Measurements from ENCODE around the gene A2ML1. TPM values are rescaled to one million over a fixed set of nuclear protein-coding genes. Genes with fewer than 3 reads are reported as not detected.

A2ML1 gene
- total RNA-seq (not detected in 2 replicates), polyA plus RNA-seq (not detected in 2 replicates), polyA minus RNA-seq (not detected in 2 replicates), Bru-seq, nascent RNA (percentile 4 among the genes with signal in this experiment), BruChase-seq, experiment 1, labeled RNA remaining after a 6-hour chase (not detected), BruChase-seq, experiment 2, labeled RNA remaining after a 2-hour chase (percentile 4 among the genes with signal in this experiment)
- not detected in 2 replicates for polyA plus RNA-seq (2011; cell fraction: cytosol; rRNA removed)
- not detected in 2 replicates for polyA plus RNA-seq (2011; cell fraction: nucleus; rRNA removed)
- not detected in 2 replicates for polyA plus RNA-seq (2012)
- not detected for polyA minus RNA-seq (2011; cell fraction: cytosol; rRNA and poly(A)+ RNA removed)
- polyA minus RNA-seq (2011; cell fraction: nucleus; rRNA and poly(A)+ RNA removed) = not detected in 2 replicates
- long read RNA-seq = 0 reads

GRCh38 chr12:8822298-8822697, at the start of gene A2ML1:
TSS of gene A2ML1 (plus strand) at chr12:8822621. CDS start at chr12:8822652, 31 bp downstream.
- Histone ChIP-seq H3K4me2 (ENCODE audit: insufficient read depth, low read length) (no peak within 1 kb of the TSS), H4K20me1 (replicated peaks; ENCODE audit: control insufficient read depth, extremely low read depth, insufficient read depth, low read length) (no peaks in the 10 kb centered on the region), H3K9ac (replicated peaks; ENCODE audit: extremely low read depth, insufficient read depth, low read length) (no peak within 1 kb of the TSS), H3K9me1 (replicated peaks; ENCODE audit: control insufficient read depth, extremely low read depth, insufficient read depth, low read length) (no peaks in the 10 kb centered on the region), H3K4me3 (replicated peaks in 1 of 3; ENCODE audit: insufficient read depth in 1 of 3, low read depth in 1 of 3, low read length in 3 of 3) (no peak within 1 kb of the TSS), H3K9me3 (replicated peaks; ENCODE audit: control insufficient read depth, insufficient read depth, low read length) (no peaks in the 10 kb centered on the region), H3K4me1 (ENCODE audit: control insufficient read depth, extremely low read depth, insufficient read depth, low read length) (no peaks in the 10 kb centered on the region), H3K79me2 (ENCODE audit: control insufficient read depth, insufficient read depth, low read length) (no peaks in the 10 kb centered on the region), H3K36me3 (ENCODE audit: control insufficient read depth in 2 of 2, extremely low read depth in 1 of 2, insufficient read depth in 2 of 2, low read length in 2 of 2) (no peaks in the 10 kb centered on the region), H2AFZ (ENCODE audit: low read depth, low read length) (no peak within 1 kb of the TSS), H3K27ac (ENCODE audit: insufficient read depth, low read depth, low read length) (no peak within 1 kb of the TSS), H3K27me3 (ENCODE audit: control insufficient read depth in 2 of 2, insufficient read depth in 2 of 2, low read length in 2 of 2) (peaks cover 1 to 3% of the 10 kb centered on the region in 2 experiments)
- dilution Hi-C loops (cut with MboI; ENCODE audit: extremely low pct_ligation_motif_present, low sequenced_read_pairs) (no loop called here), intact Hi-C loops (cut with micrococcal nuclease) (no loop called here)
- ChIA-PET POLR2A (no interaction called here), CTCF (interaction anchor here (1.0 to 5.5 kb wide), 6 partner anchors 130 to 278 kb away, joined by 3 to 122 read pairs (median 5); no protein-coding TSS in a partner anchor)
- no peak for DNase-seq (ENCODE audit: low read depth, low spot score)
- no TSS peak for BruUV-seq (replicated peaks)
- TF ChIP-seq GATA2 (IDR thresholded peaks at IDR 0.05; ENCODE audit: insufficient read depth, insufficient read length, low read depth, low read length) (no peak), MAX (IDR thresholded peaks at IDR 0.05; ENCODE audit: insufficient read depth, insufficient read length) (no peak), MYC (IDR thresholded peaks at IDR 0.05; ENCODE audit: low read depth, low read length) (no peak), FOS (IDR thresholded peaks at IDR 0.05; ENCODE audit: borderline replicate concordance, insufficient read depth, low read length) (no peak), POLR2A (IDR thresholded peaks at IDR 0.05; ENCODE audit: low read depth, low read length) (no peak), JUN (IDR thresholded peaks at IDR 0.05; ENCODE audit: borderline replicate concordance, insufficient read depth, insufficient read length, low read depth) (no peak), CTCF (IDR thresholded peaks at IDR 0.05; ENCODE audit: extremely low read depth in 1 of 2, insufficient read depth in 1 of 2, low read depth in 1 of 2, low read length in 2 of 2) (no peak), EZH2 (IDR thresholded peaks at IDR 0.05; ENCODE audit: borderline replicate concordance, low read depth, low read length, severe bottlenecking) (no peak), POLR2AphosphoS5 (IDR thresholded peaks at IDR 0.05; ENCODE audit: insufficient read depth, low read depth, low read length) (no peak)
- no peak for FAIRE-seq

Measured in endothelial cell of umbilical vein (primary cell).